WTC11 (cell line): ENCODE data around the gene SUGP2. TPM values are rescaled to one million over a fixed set of nuclear protein-coding genes. Genes with fewer than 3 reads are reported as not detected.

Experiments
- ATAC-seq: fragments of 200-7000 bp; cut with Tn5 transposase; 2 replicates; pipeline ENCODE4 v1.10.0; 2021; ENCODE audit warnings: mild to moderate bottlenecking, moderate library complexity
- CTCF ChIA-PET: fragments of 300-600 bp; sonication (Branson Sonifier 250); formaldehyde crosslinking; loops from one replicate; lab custom pipeline; 2021; ENCODE audit warnings: antibody characterized with exemption; lab: Charles Lee
- POLR2A ChIA-PET: fragments of 350-600 bp; sonication (Branson Sonifier 250); formaldehyde crosslinking; loops from one replicate; lab custom pipeline; 2021; ENCODE audit warnings: antibody characterized with exemption; lab: Charles Lee
- DNase-seq: peaks from one replicate; pipeline ENCODE4 v3.0.0; 2021; ENCODE audit warnings: low spot score
- H3K27ac Mint-ChIP-seq: 2 replicates; pipeline ENCODE4 v1.8.0; 2021; ENCODE audit warnings: mixed read lengths
- H3K27me3 Mint-ChIP-seq: 2 replicates; pipeline ENCODE4 v1.8.0; 2021; ENCODE audit warnings: low read depth, mild to moderate bottlenecking, moderate library complexity, mixed read lengths
- H3K36me3 Mint-ChIP-seq: 2 replicates; pipeline ENCODE4 v1.8.0; 2021; ENCODE audit warnings: mixed read lengths
- H3K4me1 Mint-ChIP-seq: 2 replicates; pipeline ENCODE4 v1.8.0; 2022; ENCODE audit warnings: mixed read lengths
- H3K4me3 Mint-ChIP-seq: 2 replicates; pipeline ENCODE4 v1.8.0; 2021; ENCODE audit warnings: mild to moderate bottlenecking, moderate library complexity, mixed read lengths
- H3K9me3 Mint-ChIP-seq: 2 replicates; pipeline ENCODE4 v1.8.0; 2021; ENCODE audit warnings: mixed read lengths
- CREM ChIP-seq: sonication (generic); formaldehyde crosslinking; IDR thresholded peaks from 2 replicates; pipeline ENCODE4 v1.8.1; 2022; ENCODE audit warnings: mild to moderate bottlenecking, missing genetic modification reagents, moderate library complexity
- GTF2I ChIP-seq: fragments of 250-450 bp; sonication (Bioruptor Pico); conservative IDR thresholded peaks from 2 replicates; pipeline ENCODE4 v1.4.0; 2021; ENCODE audit warnings: mild to moderate bottlenecking
- IRF2 ChIP-seq: sonication (generic); formaldehyde crosslinking; IDR thresholded peaks from 2 replicates; pipeline ENCODE4 v1.8.0; 2022; ENCODE audit warnings: low read depth, missing genetic modification reagents, borderline replicate concordance
- NR1H2 ChIP-seq: sonication (generic); formaldehyde crosslinking; IDR thresholded peaks from 2 replicates; pipeline ENCODE4 v1.9.0; 2021; ENCODE audit warnings: mild to moderate bottlenecking, moderate library complexity, missing genetic modification reagents
- SMAD4 ChIP-seq: sonication (generic); formaldehyde crosslinking; IDR thresholded peaks from 2 replicates; pipeline ENCODE4 v1.8.0; 2022; ENCODE audit warnings: mild to moderate bottlenecking, missing genetic modification reagents
- TEAD1 ChIP-seq: sonication (generic); formaldehyde crosslinking; IDR thresholded peaks from 2 replicates; pipeline ENCODE4 v1.8.0; 2022; ENCODE audit warnings: mild to moderate bottlenecking, missing genetic modification reagents
- ZNF121 ChIP-seq: sonication (generic); formaldehyde crosslinking; IDR thresholded peaks from 2 replicates; pipeline ENCODE4 v1.8.0; 2023; ENCODE audit warnings: missing genetic modification reagents
- ZNF423 ChIP-seq: fragments of 250-450 bp; sonication (Bioruptor Pico); IDR thresholded peaks from 2 replicates; pipeline ENCODE4 v2.1.2; 2022; ENCODE audit warnings: mild to moderate bottlenecking, moderate library complexity
- total RNA-seq: library from RNA; stranded (reverse); gene quantifications from 3 replicates; pipeline ENCODE4 v1.2.3, GENCODE V29; 2021
- TF ChIP-seq, protein P1 (sequence below): sonication (generic); formaldehyde crosslinking; IDR thresholded peaks from 2 replicates; pipeline ENCODE4 v1.8.0; 2023; ENCODE audit warnings: missing genetic modification reagents
- TF ChIP-seq, protein P2 (sequence below): sonication (generic); formaldehyde crosslinking; IDR thresholded peaks from 2 replicates; pipeline ENCODE4 v1.8.0; 2023; ENCODE audit warnings: missing genetic modification reagents, mild to moderate bottlenecking, borderline replicate concordance
- TF ChIP-seq, protein P3 (sequence below): fragments of 250-450 bp; sonication (Bioruptor Pico); IDR thresholded peaks from 2 replicates; pipeline ENCODE4 v1.8.0; 2021; ENCODE audit warnings: mild to moderate bottlenecking
- TF ChIP-seq, protein P4 (sequence below): sonication (generic); formaldehyde crosslinking; IDR thresholded peaks from 2 replicates; pipeline ENCODE4 v1.8.1; 2022; ENCODE audit warnings: low read depth, mild to moderate bottlenecking, moderate library complexity, missing genetic modification reagents, borderline replicate concordance
- TF ChIP-seq, protein P5 (sequence below): sonication (generic); formaldehyde crosslinking; IDR thresholded peaks from 2 replicates; pipeline ENCODE4 v1.8.1; 2023; ENCODE audit warnings: mild to moderate bottlenecking, missing genetic modification reagents, moderate library complexity
- TF ChIP-seq, protein P6 (sequence below): sonication (generic); formaldehyde crosslinking; IDR thresholded peaks from 2 replicates; pipeline ENCODE4 v1.8.0; 2023; ENCODE audit warnings: mild to moderate bottlenecking, missing genetic modification reagents
- TF ChIP-seq, protein P7 (sequence below): fragments of 250-450 bp; sonication (Bioruptor Pico); IDR thresholded peaks from 2 replicates; pipeline ENCODE4 v1.9.0; 2021; ENCODE audit warnings: mild to moderate bottlenecking
- TF ChIP-seq, protein P8 (sequence below): sonication (generic); formaldehyde crosslinking; IDR thresholded peaks from 2 replicates; pipeline ENCODE4 v1.8.1; 2023; ENCODE audit warnings: mild to moderate bottlenecking, missing genetic modification reagents

The SUGP2 gene
- total RNA-seq, 1 experiment from 2014 or later: 160 TPM

DNA sequence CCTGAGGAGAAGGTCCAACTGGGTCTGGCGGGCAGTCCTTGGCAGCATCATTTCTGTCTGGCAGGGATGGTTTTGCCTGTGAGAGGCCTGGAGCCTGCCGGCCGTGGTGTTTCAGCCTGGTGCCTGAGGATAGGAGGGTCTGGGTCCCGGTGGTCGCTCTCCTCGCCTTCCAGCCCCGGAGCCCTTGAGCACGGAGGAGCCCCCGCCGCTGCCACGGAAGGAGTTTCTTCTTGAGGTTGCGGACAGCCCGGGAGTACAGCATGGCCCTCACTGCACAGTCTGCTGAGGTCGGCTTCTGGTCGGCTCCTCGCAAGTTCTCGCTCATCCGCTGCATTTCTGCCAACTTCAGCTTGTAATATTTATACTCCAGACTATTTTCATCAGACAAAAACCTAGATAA, 23.4 kb downstream of the SUGP2 start:
- Mint-ChIP-seq H3K9me3 (no peaks in the 10 kb centered on the region), H3K27ac (no peak overlapping the region), H3K4me1 (no peaks in the 10 kb centered on the region), H3K27me3 (no peaks in the 10 kb centered on the region), H3K4me3 (no peak overlapping the region), H3K36me3 (peaks cover 68% of the 10 kb centered on the region)
- DNase-seq (no peak), ATAC-seq (no peak)
- TF ChIP-seq ZNF121 (CRISPR knock-in tag) (no peak), IRF2 (CRISPR knock-in tag) (no peak), CREM (CRISPR knock-in tag) (no peak)
- TF ChIP-seq, protein P1, sequence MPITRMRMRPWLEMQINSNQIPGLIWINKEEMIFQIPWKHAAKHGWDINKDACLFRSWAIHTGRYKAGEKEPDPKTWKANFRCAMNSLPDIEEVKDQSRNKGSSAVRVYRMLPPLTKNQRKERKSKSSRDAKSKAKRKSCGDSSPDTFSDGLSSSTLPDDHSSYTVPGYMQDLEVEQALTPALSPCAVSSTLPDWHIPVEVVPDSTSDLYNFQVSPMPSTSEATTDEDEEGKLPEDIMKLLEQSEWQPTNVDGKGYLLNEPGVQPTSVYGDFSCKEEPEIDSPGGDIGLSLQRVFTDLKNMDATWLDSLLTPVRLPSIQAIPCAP: no peak
- TF ChIP-seq, protein P2, sequence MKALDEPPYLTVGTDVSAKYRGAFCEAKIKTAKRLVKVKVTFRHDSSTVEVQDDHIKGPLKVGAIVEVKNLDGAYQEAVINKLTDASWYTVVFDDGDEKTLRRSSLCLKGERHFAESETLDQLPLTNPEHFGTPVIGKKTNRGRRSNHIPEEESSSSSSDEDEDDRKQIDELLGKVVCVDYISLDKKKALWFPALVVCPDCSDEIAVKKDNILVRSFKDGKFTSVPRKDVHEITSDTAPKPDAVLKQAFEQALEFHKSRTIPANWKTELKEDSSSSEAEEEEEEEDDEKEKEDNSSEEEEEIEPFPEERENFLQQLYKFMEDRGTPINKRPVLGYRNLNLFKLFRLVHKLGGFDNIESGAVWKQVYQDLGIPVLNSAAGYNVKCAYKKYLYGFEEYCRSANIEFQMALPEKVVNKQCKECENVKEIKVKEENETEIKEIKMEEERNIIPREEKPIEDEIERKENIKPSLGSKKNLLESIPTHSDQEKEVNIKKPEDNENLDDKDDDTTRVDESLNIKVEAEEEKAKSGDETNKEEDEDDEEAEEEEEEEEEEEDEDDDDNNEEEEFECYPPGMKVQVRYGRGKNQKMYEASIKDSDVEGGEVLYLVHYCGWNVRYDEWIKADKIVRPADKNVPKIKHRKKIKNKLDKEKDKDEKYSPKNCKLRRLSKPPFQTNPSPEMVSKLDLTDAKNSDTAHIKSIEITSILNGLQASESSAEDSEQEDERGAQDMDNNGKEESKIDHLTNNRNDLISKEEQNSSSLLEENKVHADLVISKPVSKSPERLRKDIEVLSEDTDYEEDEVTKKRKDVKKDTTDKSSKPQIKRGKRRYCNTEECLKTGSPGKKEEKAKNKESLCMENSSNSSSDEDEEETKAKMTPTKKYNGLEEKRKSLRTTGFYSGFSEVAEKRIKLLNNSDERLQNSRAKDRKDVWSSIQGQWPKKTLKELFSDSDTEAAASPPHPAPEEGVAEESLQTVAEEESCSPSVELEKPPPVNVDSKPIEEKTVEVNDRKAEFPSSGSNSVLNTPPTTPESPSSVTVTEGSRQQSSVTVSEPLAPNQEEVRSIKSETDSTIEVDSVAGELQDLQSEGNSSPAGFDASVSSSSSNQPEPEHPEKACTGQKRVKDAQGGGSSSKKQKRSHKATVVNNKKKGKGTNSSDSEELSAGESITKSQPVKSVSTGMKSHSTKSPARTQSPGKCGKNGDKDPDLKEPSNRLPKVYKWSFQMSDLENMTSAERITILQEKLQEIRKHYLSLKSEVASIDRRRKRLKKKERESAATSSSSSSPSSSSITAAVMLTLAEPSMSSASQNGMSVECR (CRISPR knock-in tag): no peak
- TF ChIP-seq, protein P3, sequence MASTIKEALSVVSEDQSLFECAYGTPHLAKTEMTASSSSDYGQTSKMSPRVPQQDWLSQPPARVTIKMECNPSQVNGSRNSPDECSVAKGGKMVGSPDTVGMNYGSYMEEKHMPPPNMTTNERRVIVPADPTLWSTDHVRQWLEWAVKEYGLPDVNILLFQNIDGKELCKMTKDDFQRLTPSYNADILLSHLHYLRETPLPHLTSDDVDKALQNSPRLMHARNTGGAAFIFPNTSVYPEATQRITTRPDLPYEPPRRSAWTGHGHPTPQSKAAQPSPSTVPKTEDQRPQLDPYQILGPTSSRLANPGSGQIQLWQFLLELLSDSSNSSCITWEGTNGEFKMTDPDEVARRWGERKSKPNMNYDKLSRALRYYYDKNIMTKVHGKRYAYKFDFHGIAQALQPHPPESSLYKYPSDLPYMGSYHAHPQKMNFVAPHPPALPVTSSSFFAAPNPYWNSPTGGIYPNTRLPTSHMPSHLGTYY (CRISPR knock-in tag): no peak
- TF ChIP-seq, protein P4, sequence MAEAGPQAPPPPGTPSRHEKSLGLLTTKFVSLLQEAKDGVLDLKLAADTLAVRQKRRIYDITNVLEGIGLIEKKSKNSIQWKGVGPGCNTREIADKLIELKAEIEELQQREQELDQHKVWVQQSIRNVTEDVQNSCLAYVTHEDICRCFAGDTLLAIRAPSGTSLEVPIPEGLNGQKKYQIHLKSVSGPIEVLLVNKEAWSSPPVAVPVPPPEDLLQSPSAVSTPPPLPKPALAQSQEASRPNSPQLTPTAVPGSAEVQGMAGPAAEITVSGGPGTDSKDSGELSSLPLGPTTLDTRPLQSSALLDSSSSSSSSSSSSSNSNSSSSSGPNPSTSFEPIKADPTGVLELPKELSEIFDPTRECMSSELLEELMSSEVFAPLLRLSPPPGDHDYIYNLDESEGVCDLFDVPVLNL (CRISPR knock-in tag): no peak
- ChIA-PET POLR2A (no interaction called here), CTCF (interaction anchor here (1.3 kb wide), 1 partner anchor 144 kb away, joined by 3 read pairs; no protein-coding TSS in a partner anchor)

DNA sequence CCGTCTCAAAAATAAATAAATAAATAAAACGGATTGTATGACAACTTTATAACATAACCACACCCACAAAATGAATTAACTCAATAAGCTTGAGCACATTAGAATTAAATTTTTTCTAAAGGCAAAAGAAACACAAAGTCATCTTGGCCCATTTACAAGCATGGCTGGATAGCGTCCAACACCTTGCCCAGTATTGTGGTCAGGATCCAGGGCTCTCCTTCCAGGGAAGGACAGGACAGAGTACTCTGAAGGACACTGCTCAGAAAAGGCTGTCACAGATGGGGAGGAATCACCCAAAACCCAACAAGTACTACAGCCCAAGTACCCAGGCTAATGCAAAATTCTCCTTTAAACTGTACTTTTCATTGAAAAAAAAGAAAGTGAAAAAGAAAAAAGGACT, 27.1 kb downstream of the SUGP2 start:
- Mint-ChIP-seq H3K4me3 (no peak overlapping the region), H3K27ac (no peak overlapping the region), H3K27me3 (no peaks in the 10 kb centered on the region), H3K36me3 (peaks cover 75% of the 10 kb centered on the region), H3K4me1 (no peaks in the 10 kb centered on the region), H3K9me3 (no peaks in the 10 kb centered on the region)
- CTCF ChIA-PET: no interaction called here
- DNase-seq: no peak
- POLR2A ChIA-PET: no interaction called here
- TF ChIP-seq NR1H2 (CRISPR knock-in tag): no peak
- TF ChIP-seq, all 79 proteins: peak for 0
- no peak for ATAC-seq

DNA sequence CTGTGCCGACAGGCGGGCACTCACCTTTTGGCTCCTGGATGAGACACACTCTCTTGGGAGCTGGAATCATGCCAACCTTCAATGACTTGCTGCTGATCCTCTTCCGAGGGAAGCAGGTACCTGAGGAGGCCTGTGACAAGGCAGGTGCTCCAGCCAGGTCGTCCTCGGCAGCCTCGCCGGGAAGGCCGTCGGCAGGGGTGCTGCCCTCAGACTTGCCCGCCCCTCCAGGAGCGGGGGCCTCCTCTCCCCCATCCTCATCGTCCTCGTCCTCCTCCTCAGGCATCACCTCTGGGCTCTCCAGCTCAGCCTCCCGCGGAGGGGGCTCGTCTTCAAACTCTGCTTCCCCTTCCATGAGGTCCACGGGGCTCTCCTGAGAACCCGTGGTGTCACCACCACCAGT, 29.2 kb downstream of the SUGP2 start:
- Mint-ChIP-seq H3K36me3 (peaks cover 73% of the 10 kb centered on the region), H3K4me1 (no peaks in the 10 kb centered on the region), H3K4me3 (no peak overlapping the region), H3K27me3 (no peaks in the 10 kb centered on the region), H3K9me3 (no peaks in the 10 kb centered on the region), H3K27ac (no peak overlapping the region)
- ATAC-seq (no peak), DNase-seq (no peak)
- ChIA-PET CTCF (no interaction called here), POLR2A (no interaction called here)
- TF ChIP-seq, protein P5, sequence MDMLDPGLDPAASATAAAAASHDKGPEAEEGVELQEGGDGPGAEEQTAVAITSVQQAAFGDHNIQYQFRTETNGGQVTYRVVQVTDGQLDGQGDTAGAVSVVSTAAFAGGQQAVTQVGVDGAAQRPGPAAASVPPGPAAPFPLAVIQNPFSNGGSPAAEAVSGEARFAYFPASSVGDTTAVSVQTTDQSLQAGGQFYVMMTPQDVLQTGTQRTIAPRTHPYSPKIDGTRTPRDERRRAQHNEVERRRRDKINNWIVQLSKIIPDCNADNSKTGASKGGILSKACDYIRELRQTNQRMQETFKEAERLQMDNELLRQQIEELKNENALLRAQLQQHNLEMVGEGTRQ (CRISPR knock-in tag): no peak
- TF ChIP-seq TEAD1 (CRISPR knock-in tag) (no peak), ZNF423 (CRISPR knock-in tag) (no peak), NR1H2 (CRISPR knock-in tag) (no peak), SMAD4 (CRISPR knock-in tag) (no peak), GTF2I (CRISPR knock-in tag) (no peak)
- TF ChIP-seq, protein P6, sequence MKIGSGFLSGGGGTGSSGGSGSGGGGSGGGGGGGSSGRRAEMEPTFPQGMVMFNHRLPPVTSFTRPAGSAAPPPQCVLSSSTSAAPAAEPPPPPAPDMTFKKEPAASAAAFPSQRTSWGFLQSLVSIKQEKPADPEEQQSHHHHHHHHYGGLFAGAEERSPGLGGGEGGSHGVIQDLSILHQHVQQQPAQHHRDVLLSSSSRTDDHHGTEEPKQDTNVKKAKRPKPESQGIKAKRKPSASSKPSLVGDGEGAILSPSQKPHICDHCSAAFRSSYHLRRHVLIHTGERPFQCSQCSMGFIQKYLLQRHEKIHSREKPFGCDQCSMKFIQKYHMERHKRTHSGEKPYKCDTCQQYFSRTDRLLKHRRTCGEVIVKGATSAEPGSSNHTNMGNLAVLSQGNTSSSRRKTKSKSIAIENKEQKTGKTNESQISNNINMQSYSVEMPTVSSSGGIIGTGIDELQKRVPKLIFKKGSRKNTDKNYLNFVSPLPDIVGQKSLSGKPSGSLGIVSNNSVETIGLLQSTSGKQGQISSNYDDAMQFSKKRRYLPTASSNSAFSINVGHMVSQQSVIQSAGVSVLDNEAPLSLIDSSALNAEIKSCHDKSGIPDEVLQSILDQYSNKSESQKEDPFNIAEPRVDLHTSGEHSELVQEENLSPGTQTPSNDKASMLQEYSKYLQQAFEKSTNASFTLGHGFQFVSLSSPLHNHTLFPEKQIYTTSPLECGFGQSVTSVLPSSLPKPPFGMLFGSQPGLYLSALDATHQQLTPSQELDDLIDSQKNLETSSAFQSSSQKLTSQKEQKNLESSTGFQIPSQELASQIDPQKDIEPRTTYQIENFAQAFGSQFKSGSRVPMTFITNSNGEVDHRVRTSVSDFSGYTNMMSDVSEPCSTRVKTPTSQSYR: no peak
- TF ChIP-seq, protein P7, sequence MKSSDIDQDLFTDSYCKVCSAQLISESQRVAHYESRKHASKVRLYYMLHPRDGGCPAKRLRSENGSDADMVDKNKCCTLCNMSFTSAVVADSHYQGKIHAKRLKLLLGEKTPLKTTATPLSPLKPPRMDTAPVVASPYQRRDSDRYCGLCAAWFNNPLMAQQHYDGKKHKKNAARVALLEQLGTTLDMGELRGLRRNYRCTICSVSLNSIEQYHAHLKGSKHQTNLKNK (CRISPR knock-in tag): no peak
- TF ChIP-seq, protein P8, sequence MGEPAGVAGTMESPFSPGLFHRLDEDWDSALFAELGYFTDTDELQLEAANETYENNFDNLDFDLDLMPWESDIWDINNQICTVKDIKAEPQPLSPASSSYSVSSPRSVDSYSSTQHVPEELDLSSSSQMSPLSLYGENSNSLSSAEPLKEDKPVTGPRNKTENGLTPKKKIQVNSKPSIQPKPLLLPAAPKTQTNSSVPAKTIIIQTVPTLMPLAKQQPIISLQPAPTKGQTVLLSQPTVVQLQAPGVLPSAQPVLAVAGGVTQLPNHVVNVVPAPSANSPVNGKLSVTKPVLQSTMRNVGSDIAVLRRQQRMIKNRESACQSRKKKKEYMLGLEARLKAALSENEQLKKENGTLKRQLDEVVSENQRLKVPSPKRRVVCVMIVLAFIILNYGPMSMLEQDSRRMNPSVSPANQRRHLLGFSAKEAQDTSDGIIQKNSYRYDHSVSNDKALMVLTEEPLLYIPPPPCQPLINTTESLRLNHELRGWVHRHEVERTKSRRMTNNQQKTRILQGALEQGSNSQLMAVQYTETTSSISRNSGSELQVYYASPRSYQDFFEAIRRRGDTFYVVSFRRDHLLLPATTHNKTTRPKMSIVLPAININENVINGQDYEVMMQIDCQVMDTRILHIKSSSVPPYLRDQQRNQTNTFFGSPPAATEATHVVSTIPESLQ (CRISPR knock-in tag): no peak
- TF ChIP-seq, protein P4 (CRISPR knock-in tag): no peak
